Hematopoietic multipotent progenitor cell (in vitro differentiated cells): ENCODE measurements around the gene ZNF541. TPM values are rescaled to one million over a fixed set of nuclear protein-coding genes. Genes with fewer than 3 reads are reported as not detected.

ENCODE experiments used
- DNase-seq, 3 donors: peaks; one replicate each; pipeline ENCODE4 v3.0.0-alpha.2; 2011 to 2015; ENCODE audit warnings: low read depth in 2 of 3, low spot score in 2 of 3
- small RNA-seq: library from RNA; depleted of rRNA; stranded (forward); fragments of <200 nt; gene quantifications from one replicate; pipeline ENCODE3, GENCODE V24; 2012
- total RNA-seq: library from RNA; depleted of rRNA; stranded (reverse); fragments of >200 nt; gene quantifications from one replicate; pipeline ENCODE4 v1.2.3, GENCODE V29; 2012

The ZNF541 gene
- total RNA-seq, 1 donor = under 0.01 TPM

DNA sequence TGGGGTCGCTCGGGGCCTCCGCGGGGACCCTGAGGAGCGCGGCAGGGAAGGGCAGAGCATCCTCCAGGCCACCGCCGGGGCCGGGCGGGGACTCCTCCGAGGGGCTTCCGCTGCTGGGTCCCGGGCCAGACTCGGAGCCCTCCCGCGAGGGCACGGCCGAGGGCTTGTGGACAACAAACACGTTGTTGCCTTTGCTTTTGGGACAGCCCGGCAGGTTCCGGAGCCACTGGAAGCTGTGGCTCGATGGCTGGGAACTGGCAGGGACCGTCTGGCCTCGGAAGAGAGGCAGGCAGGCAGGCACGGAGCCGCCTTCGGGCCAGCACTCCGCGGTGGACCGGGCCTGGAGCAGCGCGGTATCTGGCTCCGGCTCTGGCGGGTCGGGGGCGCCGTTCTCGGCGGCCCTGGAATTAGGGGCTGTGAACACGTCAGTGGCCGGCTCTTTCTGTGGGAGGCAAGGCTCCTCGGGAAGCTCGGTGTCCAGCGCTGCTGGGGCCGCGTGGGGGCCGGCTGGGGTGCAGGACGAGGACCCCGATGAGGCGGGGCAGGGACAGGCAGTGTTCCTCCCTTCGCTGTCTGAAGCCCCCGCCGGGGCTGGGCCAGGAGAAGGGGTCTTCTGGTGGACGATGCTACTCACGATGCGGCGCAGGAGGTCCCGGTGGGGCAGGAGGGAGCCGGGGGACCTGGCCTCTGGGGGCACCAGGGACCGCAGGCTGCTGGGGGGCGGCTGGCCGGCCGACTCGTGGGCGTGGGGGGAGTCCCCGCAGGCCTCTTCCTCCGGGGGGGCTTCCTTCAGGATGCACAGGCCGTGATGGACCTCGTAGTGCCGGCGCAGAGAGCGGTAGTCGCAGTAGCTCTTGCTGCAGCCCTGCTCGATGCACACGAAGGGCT, 27.6 kb downstream of the ZNF541 start:
- peak in 1 of 3 donors; percentile 7 for DNase-seq

DNA sequence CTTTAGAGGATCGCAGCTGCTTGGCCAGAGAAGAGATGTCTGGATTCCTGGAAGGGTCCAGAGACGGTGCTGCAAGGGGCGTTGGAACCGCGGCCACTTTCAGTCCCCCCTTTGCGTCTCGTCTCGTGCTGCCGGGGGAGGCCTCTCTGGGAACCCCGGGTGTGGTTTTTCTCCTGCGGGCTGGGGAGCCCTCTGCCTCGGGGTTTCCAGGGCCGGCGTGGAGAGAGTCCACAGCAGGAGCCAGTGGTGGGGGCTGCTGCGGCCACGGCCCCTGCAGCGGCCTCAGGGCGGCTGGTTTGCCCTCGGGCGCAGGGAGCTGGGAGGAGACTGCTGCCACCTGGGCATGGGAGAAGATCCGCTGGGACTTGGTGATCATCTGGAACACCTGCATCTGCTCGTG, 28.5 kb downstream of the ZNF541 start:
- no peak for DNase-seq

DNA sequence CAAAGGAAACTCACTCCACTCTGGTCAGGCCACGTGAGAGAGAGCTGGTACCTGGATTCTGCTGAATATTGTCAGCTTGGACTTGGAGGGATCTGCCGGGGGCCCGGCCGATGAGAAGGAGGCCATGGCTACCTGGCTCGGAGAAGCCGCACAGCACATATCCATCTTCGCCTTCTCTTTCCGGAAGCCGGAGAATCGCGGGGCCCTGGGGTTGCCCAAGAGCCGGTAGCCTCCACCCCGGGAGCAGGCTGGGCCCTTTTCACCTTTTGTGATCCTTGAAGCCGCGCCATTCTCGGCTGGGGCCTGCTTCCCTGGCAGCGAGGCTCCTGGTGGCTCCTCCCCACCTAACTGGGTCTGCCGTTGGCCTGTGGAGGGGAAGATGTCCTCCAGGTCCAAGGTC, 28.9 kb downstream of the ZNF541 start:
- DNase-seq = no peak

DNA sequence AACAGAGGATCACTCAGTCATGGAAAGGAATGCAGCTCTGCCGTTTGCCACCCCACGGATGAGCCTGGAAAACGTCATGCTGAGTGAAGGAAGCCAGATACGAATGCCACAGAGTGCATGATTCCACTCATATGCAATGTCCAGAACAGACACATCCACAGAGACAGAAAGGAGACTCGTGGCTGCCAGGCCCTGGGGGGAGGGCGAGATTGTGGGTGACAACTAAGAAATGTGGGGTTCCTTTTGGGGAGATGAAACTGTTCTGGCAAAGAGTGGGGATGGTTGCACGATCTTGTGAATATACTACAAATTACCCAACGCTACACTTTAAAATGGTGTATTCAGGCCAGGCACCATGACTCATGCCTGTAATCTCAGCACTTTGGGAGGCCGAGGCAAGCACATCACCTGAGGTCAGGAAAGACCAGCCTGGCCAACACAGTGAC, 30.9 kb downstream of the ZNF541 start:
- DNase-seq = no peak

DNA sequence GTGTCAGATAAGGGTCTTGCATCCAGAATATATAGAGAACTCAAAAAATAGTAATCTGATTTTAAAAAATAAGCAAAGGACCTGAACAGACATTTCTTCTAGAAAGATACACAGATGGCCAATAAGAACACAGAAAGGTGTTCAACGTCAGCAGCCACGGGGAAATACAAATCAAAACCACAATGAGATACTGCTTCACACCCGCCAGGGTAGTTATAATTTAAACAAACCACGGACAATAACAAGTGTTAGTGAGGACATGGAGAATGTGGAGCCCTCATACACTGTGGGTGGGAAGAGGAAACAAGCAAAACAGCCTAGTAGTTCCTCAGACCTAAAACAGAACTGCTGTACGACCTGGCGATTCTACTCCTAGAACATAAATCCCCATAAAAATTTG, 31.4 kb downstream of the ZNF541 start:
- DNase-seq = peak in 2 of 3 donors; percentile 40 to 66

DNA sequence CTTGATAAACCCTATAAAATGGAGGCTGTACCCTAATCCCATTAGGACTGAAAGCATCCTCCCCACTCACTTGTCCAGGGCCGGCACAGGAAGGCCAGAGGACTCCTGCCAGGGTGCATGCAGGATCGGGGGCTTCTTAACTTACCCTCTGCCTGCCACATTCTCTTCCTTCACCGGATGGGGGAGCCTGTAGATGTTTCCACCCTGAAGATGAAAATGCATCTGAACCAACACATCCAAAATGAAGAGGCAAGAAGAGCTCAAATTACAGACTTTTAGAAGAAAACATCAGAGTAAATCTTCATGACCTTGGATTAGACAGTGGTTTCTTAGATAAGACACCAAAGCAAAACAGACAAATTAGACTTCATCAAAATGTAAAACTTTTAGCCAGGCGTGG, 32.2 kb downstream of the ZNF541 start:
- no peak for DNase-seq

DNA sequence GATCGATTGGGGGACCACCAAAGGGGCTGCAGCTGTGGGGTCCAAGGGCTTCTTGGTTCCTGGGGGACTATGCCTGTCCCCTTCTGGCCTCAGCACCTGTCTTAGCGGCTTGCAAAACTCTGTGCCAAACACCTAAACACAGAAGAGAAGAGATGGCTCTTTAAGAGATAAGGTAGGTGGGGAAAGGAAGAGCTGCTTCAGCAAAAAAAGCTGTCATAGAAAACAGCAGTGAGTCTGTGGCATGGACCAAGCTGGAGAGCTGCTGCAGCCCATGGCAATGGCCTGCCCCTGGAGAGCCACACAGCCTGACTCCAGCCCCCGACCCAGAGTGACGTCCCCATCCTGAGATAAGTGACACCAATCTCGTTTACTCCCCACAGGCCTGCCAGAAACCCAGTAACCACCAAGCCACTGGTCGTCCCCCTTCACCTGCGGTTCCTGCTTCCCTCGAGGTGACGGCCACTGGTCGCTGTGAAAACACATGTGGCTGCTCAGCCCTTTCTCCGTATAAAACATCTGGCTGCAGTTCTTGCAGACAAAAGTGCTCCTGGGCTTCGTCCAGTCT, 33.1 kb downstream of the ZNF541 start:
- no peak for DNase-seq

DNA sequence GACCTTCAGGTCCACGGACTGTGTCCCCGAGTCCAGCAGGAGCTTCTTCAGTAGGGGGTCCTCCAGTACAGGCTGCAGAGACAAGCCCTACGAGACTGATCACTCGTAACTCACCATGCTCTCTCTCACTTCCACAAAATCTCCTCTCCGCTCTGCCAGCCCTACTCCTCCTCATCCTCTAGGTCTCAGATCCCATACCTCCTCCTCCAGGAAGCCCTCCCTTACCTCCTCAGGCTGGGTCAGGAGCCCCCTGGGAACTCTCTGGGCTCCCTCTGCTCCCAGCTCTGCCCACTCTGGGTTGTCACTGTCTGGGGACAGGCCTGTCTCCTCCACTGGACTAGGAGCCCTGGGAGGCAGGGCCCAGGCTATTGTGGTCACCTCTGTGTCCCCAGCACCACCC, 34.1 kb downstream of the ZNF541 start:
- no peak for DNase-seq

DNA sequence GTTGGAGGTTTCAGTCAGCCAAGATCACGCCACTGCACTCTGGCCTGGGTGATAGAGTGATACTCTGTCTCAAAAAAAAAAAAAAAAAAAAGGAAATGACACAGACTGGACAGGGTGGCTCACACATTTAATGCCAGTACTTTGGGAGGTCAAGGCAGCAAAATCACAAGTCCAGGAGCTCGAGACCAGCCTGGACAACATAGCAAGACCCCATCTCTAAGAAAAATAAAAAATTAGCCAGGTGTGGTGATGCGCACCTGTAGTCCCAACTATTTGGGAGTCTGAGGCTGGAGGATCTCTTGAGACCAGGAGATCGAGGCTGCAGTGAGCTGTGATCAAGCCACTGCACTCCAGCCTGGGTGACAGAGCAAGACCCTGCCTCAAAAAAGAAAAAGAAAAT, 35.5 kb downstream of the ZNF541 start:
- no peak for DNase-seq

DNA sequence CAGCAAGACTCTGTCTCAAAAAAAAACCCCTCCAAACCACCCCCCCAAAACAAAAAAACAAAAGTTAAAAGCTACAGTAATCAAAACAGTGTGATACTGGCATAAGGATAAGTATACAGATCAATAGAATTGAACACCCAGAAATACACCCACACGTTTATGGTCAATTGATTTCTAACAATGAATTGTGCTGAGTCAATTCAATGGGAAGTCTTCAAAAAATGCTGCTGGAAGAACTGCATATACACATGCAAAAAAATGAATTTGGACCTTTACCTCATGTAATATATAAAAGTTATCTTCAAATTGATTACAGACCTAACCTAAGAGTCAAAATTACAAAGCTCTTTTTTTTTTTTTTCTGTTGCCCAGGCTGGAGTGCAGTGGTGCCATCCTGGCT, 38.3 kb downstream of the ZNF541 start:
- no peak for DNase-seq

DNA sequence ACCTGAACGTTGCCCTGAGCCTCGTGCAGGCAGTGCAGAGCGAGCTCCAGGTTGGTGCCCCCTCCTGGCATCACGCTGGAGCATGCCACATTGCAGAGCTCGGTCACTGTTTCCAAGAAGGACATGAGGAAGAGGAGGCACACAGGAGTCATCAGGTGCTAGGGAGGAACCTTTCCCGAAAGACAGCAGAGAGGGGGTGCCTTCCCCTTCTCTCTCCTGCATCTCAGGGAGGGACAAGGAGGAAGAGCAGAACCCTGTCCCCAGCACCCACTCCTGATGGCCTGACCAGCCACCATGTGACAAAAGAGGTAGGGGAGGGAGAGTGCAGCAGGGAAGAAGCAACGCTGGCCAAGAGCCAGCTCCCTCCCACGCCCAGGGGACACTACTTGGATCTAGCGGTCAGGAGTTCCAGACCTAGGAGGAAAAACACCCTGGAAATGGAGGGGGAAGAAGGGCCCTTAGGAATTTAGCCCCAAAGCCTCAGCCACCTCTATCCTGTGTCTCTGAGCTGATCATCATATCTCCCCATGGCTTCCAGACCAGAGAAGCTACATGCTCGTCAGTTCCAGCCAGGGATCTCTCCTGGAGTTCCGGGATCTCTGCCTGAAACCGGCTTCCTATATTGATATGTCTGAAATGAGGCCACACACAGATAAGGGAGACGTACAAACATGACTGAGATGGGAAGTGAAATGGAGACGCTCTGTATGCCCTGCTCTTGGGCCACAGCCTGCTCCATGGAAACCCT, 41.1 kb downstream of the ZNF541 start:
- no peak for DNase-seq

DNA sequence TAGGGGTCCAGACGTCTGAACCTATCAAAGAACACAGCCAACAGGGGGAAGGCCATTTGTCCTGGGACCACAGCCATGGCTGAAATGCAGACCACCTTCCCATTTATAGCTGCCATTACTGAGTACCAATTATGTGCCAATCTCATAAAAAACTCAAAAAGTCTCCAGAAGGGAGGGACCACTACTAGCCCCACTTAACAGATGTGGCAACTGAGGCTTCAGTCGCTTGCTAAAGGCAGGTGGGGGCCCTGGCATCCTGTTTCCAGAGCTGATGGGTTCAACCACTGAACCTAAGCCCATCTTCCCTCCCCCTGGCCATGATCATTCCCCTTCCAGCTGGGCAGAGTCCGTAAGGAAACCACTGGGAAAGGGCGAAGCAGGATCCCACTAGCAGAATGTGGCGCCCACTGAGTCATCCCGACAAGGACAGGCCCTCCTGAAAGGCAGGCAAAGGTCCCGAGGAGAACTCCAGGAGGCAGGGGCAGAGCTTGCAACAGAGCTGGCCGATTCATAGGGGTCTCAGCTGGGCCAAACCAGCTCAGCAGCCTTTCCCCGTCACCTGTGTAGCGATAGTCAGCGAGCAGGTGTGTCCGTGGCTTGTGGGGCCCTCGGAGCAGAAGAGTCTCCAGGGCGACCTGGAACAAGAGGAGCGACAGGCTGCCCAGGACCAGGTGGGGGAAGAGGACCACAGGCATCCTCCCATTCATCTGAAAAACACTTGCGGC, 43.8 kb downstream of the ZNF541 start:
- no peak for DNase-seq

DNA sequence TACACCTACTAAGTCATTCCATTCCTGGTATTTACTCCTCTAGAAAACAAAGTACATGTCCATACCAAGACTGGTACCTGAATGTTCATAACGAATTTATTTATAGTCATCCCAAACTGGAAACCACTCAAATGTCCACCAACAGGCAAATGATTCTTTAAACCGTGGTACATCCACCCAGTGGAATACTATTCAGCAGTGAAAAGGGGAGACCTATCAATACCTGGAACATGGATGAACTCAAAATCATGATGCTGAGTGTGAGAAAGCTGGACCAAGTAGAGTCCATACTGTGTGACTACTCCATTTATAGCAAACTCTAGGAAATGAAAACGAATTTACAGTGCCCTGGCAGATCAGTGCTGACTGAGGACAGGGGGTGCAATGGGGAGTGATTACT, 46.1 kb downstream of the ZNF541 start:
- no peak for DNase-seq

DNA sequence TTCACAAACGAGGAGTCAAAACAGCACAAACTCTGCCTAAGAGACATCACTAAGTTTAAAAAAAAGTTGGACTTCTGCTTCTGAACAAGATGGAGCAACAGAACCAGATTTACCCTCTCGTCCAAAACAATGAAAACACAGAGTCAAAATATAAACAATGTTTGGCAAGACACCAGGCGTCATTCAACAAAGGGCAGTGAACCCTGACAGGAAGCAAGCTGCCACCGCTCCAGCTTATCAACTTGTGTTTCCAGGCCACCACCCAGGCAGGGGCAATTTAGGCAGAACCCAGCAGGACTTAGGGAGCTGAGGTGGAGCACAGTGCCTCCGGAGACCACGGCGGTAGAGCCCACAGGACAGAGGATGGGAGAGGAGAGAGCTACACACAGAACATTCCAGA, 49.5 kb downstream of the ZNF541 start:
- DNase-seq = no peak

Small RNA genes within 50 kb of the gene (small RNA-seq; reads per million reads assigned to genes)
- gene RN7SL322P = not detected

Other genes with a start within 250 kb of the ZNF541 start
- 0.81 TPM for gene C5AR2, start 241.0 kb downstream of the ZNF541 start, total RNA-seq
- 18.0 TPM for gene DHX34, start 223.8 kb downstream of the ZNF541 start, total RNA-seq
- gene MEIS3, start 153.6 kb downstream of the ZNF541 start, total RNA-seq = under 0.01 TPM
- gene SLC8A2, start 101.3 kb downstream of the ZNF541 start, total RNA-seq = under 0.01 TPM
- gene KPTN, start 88.9 kb downstream of the ZNF541 start, total RNA-seq = 6.7 TPM
- 50.4 TPM for gene NAPA, start 58.1 kb downstream of the ZNF541 start, total RNA-seq
- 10.8 TPM for gene BICRA, start 36.0 kb upstream of the ZNF541 start, total RNA-seq
- gene EHD2, start 140.3 kb upstream of the ZNF541 start, total RNA-seq = 51.7 TPM
- gene NOP53, start 172.4 kb upstream of the ZNF541 start, total RNA-seq = 308 TPM
- 77.6 TPM for gene SELENOW, start 205.6 kb upstream of the ZNF541 start, total RNA-seq
- gene TPRX1, start 231.4 kb upstream of the ZNF541 start, total RNA-seq = not detected
- not detected for gene CRX, start 248.8 kb upstream of the ZNF541 start, total RNA-seq